ENCODE measurements around the gene ICA1.

Gene ICA1

GRCh38 chr7:8236780-8237407, 25.1 kb downstream of the ICA1 start:
- no peak for DNase-seq (ENCODE audit: low read depth, low spot score)
- no peak overlapping the region for H3K9ac ChIP-seq (ENCODE audit: insufficient read length)
- H3K36me3 ChIP-seq (ENCODE audit: insufficient read depth, low read length), result no peaks in the 10 kb centered on the region
- TF ChIP-seq POLR2AphosphoS5 (IDR thresholded peaks at IDR 0.05; ENCODE audit: borderline replicate concordance, low read depth, low read length), result no peak
- no peak for TF ChIP-seq FOXP2 (optimal IDR thresholded peaks at IDR 0.05; ENCODE audit: control extremely low read depth, extremely low read length, insufficient read depth)
- no peak for TF ChIP-seq EZH2 (IDR thresholded peaks at IDR 0.05)
- no peaks in the 10 kb centered on the region for H3K9me3 ChIP-seq (ENCODE audit: low read depth, low read length)
- no peak overlapping the region for H3K4me3 ChIP-seq
- no peak overlapping the region for H3K27ac ChIP-seq

- H3K36me3 ChIP-seq (ENCODE audit: insufficient read depth, low read length), result no peaks in the 10 kb centered on the region
- no peak overlapping the region for H3K9ac ChIP-seq (ENCODE audit: insufficient read length)
- no peak for DNase-seq (ENCODE audit: low read depth, low spot score)
- TF ChIP-seq FOXP2 (optimal IDR thresholded peaks at IDR 0.05; ENCODE audit: control extremely low read depth, extremely low read length, insufficient read depth), result no peak
- TF ChIP-seq POLR2AphosphoS5 (IDR thresholded peaks at IDR 0.05; ENCODE audit: borderline replicate concordance, low read depth, low read length), result no peak
- no peak for TF ChIP-seq EZH2 (IDR thresholded peaks at IDR 0.05)
- no peaks in the 10 kb centered on the region for H3K9me3 ChIP-seq (ENCODE audit: low read depth, low read length)
- H3K4me3 ChIP-seq, result no peak overlapping the region
- H3K27ac ChIP-seq, result no peak overlapping the region
Measured at GRCh38 chr7:8232999-8233847, 28.7 kb downstream of the ICA1 start.

DNA sequence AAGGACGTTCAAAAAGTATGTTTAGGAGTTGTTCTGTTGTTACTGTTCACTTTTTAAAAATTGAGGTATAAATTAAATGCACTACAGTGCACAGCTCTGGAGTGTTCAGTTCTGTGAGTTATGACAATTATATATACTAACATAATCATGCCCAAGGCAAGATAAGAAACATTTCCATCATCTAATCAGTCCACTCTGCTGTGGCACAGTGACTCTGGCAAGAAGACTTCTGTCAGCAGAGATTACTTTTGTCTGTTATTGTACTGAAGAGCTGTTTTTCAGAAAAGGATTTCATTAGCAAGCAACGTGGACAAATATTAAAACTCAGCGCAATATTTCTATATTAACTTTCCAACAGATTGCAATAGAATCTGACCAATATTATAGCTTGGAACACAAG, 32.0 kb downstream of the ICA1 start:
- TF ChIP-seq POLR2AphosphoS5 (IDR thresholded peaks at IDR 0.05; ENCODE audit: borderline replicate concordance, low read depth, low read length), result no peak
- no peak for TF ChIP-seq FOXP2 (optimal IDR thresholded peaks at IDR 0.05; ENCODE audit: control extremely low read depth, extremely low read length, insufficient read depth)
- TF ChIP-seq EZH2 (IDR thresholded peaks at IDR 0.05), result no peak
- no peaks in the 10 kb centered on the region for H3K9me3 ChIP-seq (ENCODE audit: low read depth, low read length)
- H3K4me3 ChIP-seq, result no peak overlapping the region
- no peak overlapping the region for H3K9ac ChIP-seq (ENCODE audit: insufficient read length)
- no peak overlapping the region for H3K27ac ChIP-seq
- DNase-seq (ENCODE audit: low read depth, low spot score), result no peak
- no peaks in the 10 kb centered on the region for H3K36me3 ChIP-seq (ENCODE audit: insufficient read depth, low read length)

GRCh38 chr7:8228766-8229674, 32.9 kb downstream of the ICA1 start:
- no peak overlapping the region for H3K9ac ChIP-seq (ENCODE audit: insufficient read length)
- no peak overlapping the region for H3K27ac ChIP-seq
- no peaks in the 10 kb centered on the region for H3K9me3 ChIP-seq (ENCODE audit: low read depth, low read length)
- TF ChIP-seq EZH2 (IDR thresholded peaks at IDR 0.05) (no peak), POLR2AphosphoS5 (IDR thresholded peaks at IDR 0.05; ENCODE audit: borderline replicate concordance, low read depth, low read length) (no peak), FOXP2 (optimal IDR thresholded peaks at IDR 0.05; ENCODE audit: control extremely low read depth, extremely low read length, insufficient read depth) (no peak)
- H3K36me3 ChIP-seq (ENCODE audit: insufficient read depth, low read length), result no peaks in the 10 kb centered on the region
- no peak overlapping the region for H3K4me3 ChIP-seq
- DNase-seq (ENCODE audit: low read depth, low spot score), result no peak

GRCh38 chr7:8228068-8228467, 33.9 kb downstream of the ICA1 start:
- no peak for DNase-seq (ENCODE audit: low read depth, low spot score)
- Histone ChIP-seq H3K9me3 (ENCODE audit: low read depth, low read length) (no peaks in the 10 kb centered on the region), H3K36me3 (ENCODE audit: insufficient read depth, low read length) (no peaks in the 10 kb centered on the region), H3K9ac (ENCODE audit: insufficient read length) (no peak overlapping the region), H3K27ac (no peak overlapping the region), H3K4me3 (no peak overlapping the region)
- TF ChIP-seq EZH2 (IDR thresholded peaks at IDR 0.05), result no peak
- TF ChIP-seq POLR2AphosphoS5 (IDR thresholded peaks at IDR 0.05; ENCODE audit: borderline replicate concordance, low read depth, low read length), result no peak
- no peak for TF ChIP-seq FOXP2 (optimal IDR thresholded peaks at IDR 0.05; ENCODE audit: control extremely low read depth, extremely low read length, insufficient read depth)

GRCh38 chr7:8227261-8227660, 34.7 kb downstream of the ICA1 start:
- no peak overlapping the region for H3K27ac ChIP-seq

DNA sequence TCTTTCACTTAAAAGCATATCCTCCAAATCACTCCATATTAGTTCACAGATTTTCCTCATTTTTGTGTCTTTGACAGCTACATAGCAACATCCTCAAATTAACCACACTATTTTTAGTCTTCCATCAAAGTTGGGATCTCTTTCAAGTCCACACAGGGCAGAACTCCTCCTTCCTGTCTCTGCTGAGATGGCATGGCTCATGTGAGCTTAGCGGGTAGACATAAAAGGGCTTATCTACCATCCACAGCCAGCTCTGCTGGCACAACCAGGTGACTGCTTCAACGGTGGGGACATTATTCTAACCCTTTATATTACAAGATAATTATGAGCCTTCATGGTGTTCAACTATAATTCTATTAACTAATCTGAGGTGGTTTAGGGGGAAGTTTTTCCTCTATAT, 35.5 kb downstream of the ICA1 start:
- H3K9me3 ChIP-seq (ENCODE audit: low read depth, low read length), result no peaks in the 10 kb centered on the region
- no peak overlapping the region for H3K9ac ChIP-seq (ENCODE audit: insufficient read length)
- no peaks in the 10 kb centered on the region for H3K36me3 ChIP-seq (ENCODE audit: insufficient read depth, low read length)
- H3K27ac ChIP-seq, result no peak overlapping the region
- DNase-seq (ENCODE audit: low read depth, low spot score), result no peak
- TF ChIP-seq POLR2AphosphoS5 (IDR thresholded peaks at IDR 0.05; ENCODE audit: borderline replicate concordance, low read depth, low read length), result no peak
- TF ChIP-seq FOXP2 (optimal IDR thresholded peaks at IDR 0.05; ENCODE audit: control extremely low read depth, extremely low read length, insufficient read depth), result no peak
- no peak for TF ChIP-seq EZH2 (IDR thresholded peaks at IDR 0.05)
- H3K4me3 ChIP-seq, result no peak overlapping the region

More at GRCh38 chr7:8227261-8227660, 34.7 kb downstream of the ICA1 start:
- DNase-seq (ENCODE audit: low read depth, low spot score), result no peak
- H3K36me3 ChIP-seq (ENCODE audit: insufficient read depth, low read length), result no peaks in the 10 kb centered on the region
- no peak overlapping the region for H3K4me3 ChIP-seq
- H3K9me3 ChIP-seq (ENCODE audit: low read depth, low read length), result no peaks in the 10 kb centered on the region
- no peak overlapping the region for H3K9ac ChIP-seq (ENCODE audit: insufficient read length)
- TF ChIP-seq EZH2 (IDR thresholded peaks at IDR 0.05) (no peak), POLR2AphosphoS5 (IDR thresholded peaks at IDR 0.05; ENCODE audit: borderline replicate concordance, low read depth, low read length) (no peak), FOXP2 (optimal IDR thresholded peaks at IDR 0.05; ENCODE audit: control extremely low read depth, extremely low read length, insufficient read depth) (no peak)

DNA sequence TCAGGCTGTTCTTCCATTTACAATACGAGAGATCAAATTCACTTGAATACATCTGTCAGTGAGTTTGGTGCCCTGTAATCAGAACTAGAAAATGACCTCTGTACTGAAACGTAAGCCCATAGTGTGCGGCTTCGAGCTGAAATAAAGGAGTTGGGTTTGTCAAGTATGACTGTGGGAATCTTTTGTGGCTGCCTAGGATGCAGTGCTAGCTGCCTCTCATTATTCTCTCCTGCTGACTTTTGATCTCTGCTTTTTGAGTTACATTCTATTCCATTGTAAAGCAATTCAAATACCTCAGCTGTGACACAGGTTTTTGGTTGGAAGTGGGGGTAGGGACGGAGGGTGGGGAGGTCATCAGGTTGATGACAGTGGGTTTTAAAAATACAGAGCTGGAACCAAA, 40.4 kb downstream of the ICA1 start:
- no peak for TF ChIP-seq POLR2AphosphoS5 (IDR thresholded peaks at IDR 0.05; ENCODE audit: borderline replicate concordance, low read depth, low read length)
- no peak for TF ChIP-seq EZH2 (IDR thresholded peaks at IDR 0.05)
- no peak for TF ChIP-seq FOXP2 (optimal IDR thresholded peaks at IDR 0.05; ENCODE audit: control extremely low read depth, extremely low read length, insufficient read depth)
- Histone ChIP-seq H3K36me3 (ENCODE audit: insufficient read depth, low read length) (no peaks in the 10 kb centered on the region), H3K27ac (no peak overlapping the region), H3K9me3 (ENCODE audit: low read depth, low read length) (no peaks in the 10 kb centered on the region), H3K4me3 (no peak overlapping the region), H3K9ac (ENCODE audit: insufficient read length) (no peak overlapping the region)
- no peak for DNase-seq (ENCODE audit: low read depth, low spot score)

Measured in SK-N-MC (cell line).